Parathyroid adenoma (tissue), 2 donors: ENCODE results near the gene PACS2.
"Not testable (repeated sequence)": the region's sequence is repeated elsewhere in the genome, so short reads cannot be mapped to it uniquely, and the experiment has no call there.

Experiments
- H2AFZ ChIP-seq: fragments of 300-600 bp; sonication (generic); one replicate; pipeline ENCODE4 v1.7.0; 2017; ENCODE audit warnings: antibody characterized with exemption, mild to moderate bottlenecking
- H3K27ac ChIP-seq: fragments of 300-600 bp; sonication (generic); one replicate; pipeline ENCODE4 v1.7.0; 2017
- H3K27me3 ChIP-seq: fragments of 300-600 bp; sonication (generic); one replicate; pipeline ENCODE4 v1.7.0; 2017; ENCODE audit warnings: low read length; ENCODE audit not compliant: control insufficient read depth, insufficient read depth
- H3K36me3 ChIP-seq: fragments of 300-600 bp; sonication (generic); one replicate; pipeline ENCODE4 v1.7.0; 2017; ENCODE audit warnings: low read length; ENCODE audit not compliant: control insufficient read depth, insufficient read depth
- H3K4me1 ChIP-seq: fragments of 300-600 bp; sonication (generic); one replicate; pipeline ENCODE4 v1.7.0; 2017; ENCODE audit warnings: control low read depth
- H3K4me2 ChIP-seq: fragments of 300-600 bp; sonication (generic); one replicate; pipeline ENCODE4 v1.7.0; 2017; ENCODE audit warnings: low read length
- H3K4me3 ChIP-seq: fragments of 300-600 bp; sonication (generic); one replicate; pipeline ENCODE4 v1.7.0; 2017; ENCODE audit warnings: low read depth, low read length
- H3K79me2 ChIP-seq: fragments of 300-600 bp; sonication (generic); one replicate; pipeline ENCODE4 v1.7.0; 2017; ENCODE audit warnings: control low read depth
- H3K9ac ChIP-seq: fragments of 300-600 bp; sonication (generic); one replicate; pipeline ENCODE4 v1.7.0; 2017; ENCODE audit warnings: mild to moderate bottlenecking
- H3K9me3 ChIP-seq: fragments of 300-600 bp; sonication (generic); one replicate; pipeline ENCODE4 v1.7.0; 2017; ENCODE audit warnings: low read length; ENCODE audit not compliant: control insufficient read depth
- CTCF ChIP-seq: fragments of 300-600 bp; sonication (generic); IDR thresholded peaks from one replicate; pipeline ENCODE4 v1.7.0; 2017; ENCODE audit warnings: antibody characterized with exemption, mild to moderate bottlenecking
- donor health status: primary hyperparathyroidism.

PACS2 gene

DNA sequence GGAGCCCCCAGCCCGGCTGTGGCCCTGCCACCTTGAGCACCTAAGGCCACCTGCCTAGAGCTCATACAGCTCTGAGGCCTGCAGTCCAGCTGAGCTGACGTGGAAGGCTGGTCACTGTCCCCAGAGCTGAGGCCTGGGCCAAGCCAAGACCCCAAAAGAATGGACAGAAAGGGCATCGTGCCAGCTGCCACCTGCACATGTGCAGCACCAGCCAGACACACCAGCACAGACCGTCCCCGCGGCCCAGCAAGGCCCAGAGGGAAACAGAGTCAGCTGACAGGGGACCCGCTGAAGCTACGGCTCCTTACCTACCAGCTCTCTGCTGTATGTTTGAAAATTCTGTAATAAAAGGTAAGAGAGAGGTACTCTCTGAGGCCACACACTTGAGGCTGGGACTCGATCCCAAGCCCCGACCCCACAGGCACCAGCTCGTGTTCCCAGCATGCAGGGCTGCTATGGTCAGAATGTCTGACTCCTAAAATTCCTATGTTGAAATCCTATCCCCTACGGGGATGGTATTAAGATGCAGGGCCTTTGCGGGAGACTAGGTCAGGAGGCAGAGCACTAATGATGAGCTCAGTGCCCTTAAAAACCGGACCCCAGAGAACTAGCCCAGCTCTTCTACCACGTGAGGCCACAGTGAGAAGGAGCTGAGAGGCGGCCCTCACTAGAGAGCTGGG is 39.1 kb upstream of the PACS2 start:
- Histone ChIP-seq H3K27ac (no peak overlapping the region), H3K9ac (no peak overlapping the region)

DNA sequence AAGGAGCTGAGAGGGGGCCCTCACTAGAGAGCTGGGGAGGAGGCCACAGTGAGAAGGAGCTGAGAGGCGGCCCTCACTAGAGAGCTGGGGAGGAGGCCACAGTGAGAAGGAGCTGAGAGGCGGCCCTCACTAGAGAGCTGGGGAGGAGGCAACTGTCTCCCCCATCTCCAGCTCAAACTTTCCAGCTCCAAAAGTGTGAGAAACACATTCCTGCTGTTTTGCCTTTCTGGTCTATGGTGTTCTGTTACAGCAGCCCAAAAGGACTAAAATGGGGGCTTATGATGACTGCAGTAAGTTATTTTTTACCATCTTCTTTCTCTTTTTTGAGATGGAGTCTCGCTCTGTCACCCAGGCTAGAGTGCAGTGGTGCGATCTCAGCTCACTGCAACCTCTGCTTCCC is 37.1 kb upstream of the PACS2 start:
- not testable (repeated sequence) for H3K4me2 ChIP-seq, H3K36me3 ChIP-seq, H3K27me3 ChIP-seq, H3K9me3 ChIP-seq, H3K27ac ChIP-seq, H3K9ac ChIP-seq, H3K4me3 ChIP-seq, H2AFZ ChIP-seq, H3K4me1 ChIP-seq
- H3K79me2 ChIP-seq = peaks cover 61% of the 10 kb centered on the region

More for the DNA sequence above, 39.1 kb upstream of the PACS2 start:
- H2AFZ ChIP-seq = no peak overlapping the region
- H3K36me3 ChIP-seq = no peaks in the 10 kb centered on the region
- no peaks in the 10 kb centered on the region for H3K9me3 ChIP-seq
- no peaks in the 10 kb centered on the region for H3K27me3 ChIP-seq
- peaks cover 49% of the 10 kb centered on the region for H3K79me2 ChIP-seq
- peaks cover 8% of the 10 kb centered on the region for H3K4me1 ChIP-seq
- no peak overlapping the region for H3K4me3 ChIP-seq
- TF ChIP-seq CTCF = no peak
- H3K4me2 ChIP-seq = no peak overlapping the region

- Histone ChIP-seq H3K27ac (no peak overlapping the region), H3K27me3 (no peaks in the 10 kb centered on the region), H3K4me3 (no peak overlapping the region), H3K4me1 (peaks cover 8% of the 10 kb centered on the region), H3K36me3 (no peaks in the 10 kb centered on the region), H2AFZ (no peak overlapping the region), H3K4me2 (no peak overlapping the region), H3K79me2 (peaks cover 76% of the 10 kb centered on the region), H3K9ac (no peak overlapping the region), H3K9me3 (no peaks in the 10 kb centered on the region)
- TF ChIP-seq CTCF = no peak
Measured at GRCh38 chr14:105279642-105280361, 34.7 kb upstream of the PACS2 start.

DNA sequence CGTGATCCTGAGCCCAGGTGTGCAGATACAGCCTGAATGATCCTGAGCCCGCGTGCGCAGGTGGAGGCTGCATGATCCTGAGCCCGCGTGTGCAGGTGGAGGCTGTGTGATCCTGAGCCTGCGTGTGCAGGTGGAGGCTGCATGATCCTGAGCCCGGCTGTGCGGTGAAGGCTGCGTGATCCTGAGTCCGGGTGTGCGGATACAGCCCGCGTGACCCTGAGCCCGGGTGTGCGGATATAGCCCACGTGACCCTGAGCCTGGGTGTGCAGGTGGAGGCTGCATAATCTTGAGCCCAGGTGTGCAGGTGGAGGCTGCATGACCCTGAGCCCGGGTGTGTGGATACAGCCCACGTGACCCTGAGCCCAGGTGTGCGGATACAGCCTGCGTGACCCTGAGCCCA is 34.0 kb upstream of the PACS2 start:
- H3K9ac ChIP-seq = no peak overlapping the region
- peaks cover 77% of the 10 kb centered on the region for H3K79me2 ChIP-seq
- no peak for TF ChIP-seq CTCF
- no peaks in the 10 kb centered on the region for H3K27me3 ChIP-seq
- H2AFZ ChIP-seq = no peak overlapping the region
- no peak overlapping the region for H3K4me2 ChIP-seq
- peaks cover 2% of the 10 kb centered on the region for H3K4me1 ChIP-seq
- H3K27ac ChIP-seq = no peak overlapping the region
- H3K36me3 ChIP-seq = no peaks in the 10 kb centered on the region
- H3K4me3 ChIP-seq = no peak overlapping the region
- H3K9me3 ChIP-seq = no peaks in the 10 kb centered on the region

GRCh38 chr14:105281371-105282097 is 33.0 kb upstream of the PACS2 start:
- Histone ChIP-seq H3K27ac (no peak overlapping the region), H3K36me3 (no peaks in the 10 kb centered on the region), H3K4me2 (no peak overlapping the region), H3K79me2 (peaks cover 79% of the 10 kb centered on the region), H2AFZ (no peak overlapping the region), H3K9me3 (no peaks in the 10 kb centered on the region), H3K4me3 (no peak overlapping the region), H3K27me3 (no peaks in the 10 kb centered on the region), H3K9ac (no peak overlapping the region), H3K4me1 (no peaks in the 10 kb centered on the region)
- peak; percentile 69 for TF ChIP-seq CTCF
